AG04450 (cell line): ENCODE results near the gene LVRN. TPM values are rescaled to one million over a fixed set of nuclear protein-coding genes. Genes with fewer than 3 reads are reported as not detected.

Source experiments
- CTCF ChIA-PET: fragments of 300-600, 350-600 bp; formaldehyde crosslinking; extraction: SDS; loops from one replicate; lab custom pipeline; 2022; ENCODE audit warnings: antibody characterized with exemption, inconsistent platforms; lab: Charles Lee
- POLR2A ChIA-PET: fragments of 350-600 bp; formaldehyde crosslinking; extraction: SDS; loops from one replicate; lab custom pipeline; 2021; ENCODE audit warnings: antibody characterized with exemption, inconsistent platforms; lab: Yijun Ruan, JAX
- DNase-seq: peaks from one replicate; pipeline ENCODE4 v3.0.0-alpha.2; 2011; ENCODE audit warnings: low read depth, low spot score
- H3K27ac ChIP-seq: one replicate; pipeline ENCODE4 v1.5.1; 2012; ENCODE audit warnings: low read depth, low read length, control low read depth
- H3K27me3 ChIP-seq: one replicate; pipeline ENCODE4 v1.6.0; 2012; ENCODE audit warnings: low read length; ENCODE audit not compliant: control insufficient read depth, insufficient read depth
- H3K4me3 ChIP-seq: 2 replicates; pipeline ENCODE4 v1.5.1; 2011; ENCODE audit warnings: mild to moderate bottlenecking, low read depth, low read length, control low read depth
- H3K9me3 ChIP-seq: 2 replicates; pipeline ENCODE4 v1.5.1; 2012; ENCODE audit warnings: low read length; ENCODE audit not compliant: control insufficient read depth, insufficient read depth
- polyA plus RNA-seq: library from polyadenylated mRNA; depleted of rRNA; stranded (reverse); fragments of >200 nt; gene quantifications from 2 replicates; pipeline ENCODE4 v1.2.3, GENCODE V29; 2011; rRNA removed
- TF ChIP-seq, protein P1 (sequence below): IDR thresholded peaks from 2 replicates; pipeline ENCODE4 v1.5.1; 2011; ENCODE audit warnings: low read depth, low read length, control low read depth, inconsistent platforms

The LVRN gene
- polyA plus RNA-seq, 1 experiment: 0.53 TPM

DNA sequence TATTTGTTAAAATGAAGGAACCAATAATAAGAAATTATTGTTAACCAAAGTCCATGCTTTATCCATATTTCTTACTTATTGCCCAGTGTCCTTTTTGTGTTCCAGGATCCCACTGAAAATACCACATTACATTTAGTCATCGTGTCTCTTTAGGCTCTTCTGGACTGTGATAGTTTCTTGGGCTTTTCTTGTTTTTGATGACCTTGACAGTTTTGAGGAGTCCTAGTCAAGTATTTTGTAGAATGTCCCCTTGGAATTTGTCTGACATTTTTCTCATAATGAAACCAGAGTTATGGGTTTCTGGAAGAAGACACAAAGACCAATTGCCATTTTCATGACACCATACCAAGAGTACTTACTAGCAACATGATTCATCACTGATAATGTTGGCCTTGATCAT lies 108.9 kb downstream of the LVRN start:
- H3K27me3 ChIP-seq: no peaks in the 10 kb centered on the region
- no peak overlapping the region for H3K4me3 ChIP-seq
- POLR2A ChIA-PET: no interaction called here
- DNase-seq: no peak
- TF ChIP-seq, protein P1, sequence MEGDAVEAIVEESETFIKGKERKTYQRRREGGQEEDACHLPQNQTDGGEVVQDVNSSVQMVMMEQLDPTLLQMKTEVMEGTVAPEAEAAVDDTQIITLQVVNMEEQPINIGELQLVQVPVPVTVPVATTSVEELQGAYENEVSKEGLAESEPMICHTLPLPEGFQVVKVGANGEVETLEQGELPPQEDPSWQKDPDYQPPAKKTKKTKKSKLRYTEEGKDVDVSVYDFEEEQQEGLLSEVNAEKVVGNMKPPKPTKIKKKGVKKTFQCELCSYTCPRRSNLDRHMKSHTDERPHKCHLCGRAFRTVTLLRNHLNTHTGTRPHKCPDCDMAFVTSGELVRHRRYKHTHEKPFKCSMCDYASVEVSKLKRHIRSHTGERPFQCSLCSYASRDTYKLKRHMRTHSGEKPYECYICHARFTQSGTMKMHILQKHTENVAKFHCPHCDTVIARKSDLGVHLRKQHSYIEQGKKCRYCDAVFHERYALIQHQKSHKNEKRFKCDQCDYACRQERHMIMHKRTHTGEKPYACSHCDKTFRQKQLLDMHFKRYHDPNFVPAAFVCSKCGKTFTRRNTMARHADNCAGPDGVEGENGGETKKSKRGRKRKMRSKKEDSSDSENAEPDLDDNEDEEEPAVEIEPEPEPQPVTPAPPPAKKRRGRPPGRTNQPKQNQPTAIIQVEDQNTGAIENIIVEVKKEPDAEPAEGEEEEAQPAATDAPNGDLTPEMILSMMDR: no peak
- no peaks in the 10 kb centered on the region for H3K9me3 ChIP-seq
- H3K27ac ChIP-seq: no peak overlapping the region
- CTCF ChIA-PET: no interaction called here

DNA sequence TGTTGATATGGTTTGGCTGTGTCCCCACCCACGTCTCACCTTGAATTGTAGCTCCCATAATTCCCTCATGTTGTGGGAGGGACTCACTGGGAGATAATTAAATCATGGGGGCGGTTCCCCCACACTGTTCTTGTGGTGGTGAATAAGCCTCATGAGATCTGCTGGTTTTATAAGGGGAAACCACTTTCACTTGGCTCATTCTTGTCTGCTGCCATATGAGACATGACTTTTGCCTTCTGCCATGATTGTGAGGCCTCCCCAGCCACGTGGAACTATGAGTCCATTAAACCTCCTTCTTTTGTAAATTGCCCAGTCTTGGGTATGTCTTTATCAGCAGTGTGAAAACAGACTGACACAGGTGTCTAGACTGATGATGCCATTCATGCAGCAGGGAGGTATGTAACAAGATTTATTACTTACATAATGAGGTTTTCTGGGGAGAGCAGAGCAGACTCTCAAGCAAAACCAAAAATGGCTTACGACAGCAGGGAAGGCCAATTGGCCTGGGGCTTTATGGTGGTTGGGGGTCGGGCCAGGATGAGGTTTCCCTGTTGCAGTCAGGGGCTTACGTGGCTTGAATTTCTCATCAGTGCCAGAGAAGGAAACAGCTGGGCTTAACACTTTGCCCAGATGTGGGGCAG lies 113.0 kb downstream of the LVRN start:
- Histone ChIP-seq H3K27ac (no peak overlapping the region), H3K4me3 (no peak overlapping the region), H3K27me3 (peaks cover 2% of the 10 kb centered on the region), H3K9me3 (no peaks in the 10 kb centered on the region)
- DNase-seq: no peak
- POLR2A ChIA-PET: no interaction called here
- TF ChIP-seq, protein P1: no peak
- CTCF ChIA-PET: no interaction called here

DNA sequence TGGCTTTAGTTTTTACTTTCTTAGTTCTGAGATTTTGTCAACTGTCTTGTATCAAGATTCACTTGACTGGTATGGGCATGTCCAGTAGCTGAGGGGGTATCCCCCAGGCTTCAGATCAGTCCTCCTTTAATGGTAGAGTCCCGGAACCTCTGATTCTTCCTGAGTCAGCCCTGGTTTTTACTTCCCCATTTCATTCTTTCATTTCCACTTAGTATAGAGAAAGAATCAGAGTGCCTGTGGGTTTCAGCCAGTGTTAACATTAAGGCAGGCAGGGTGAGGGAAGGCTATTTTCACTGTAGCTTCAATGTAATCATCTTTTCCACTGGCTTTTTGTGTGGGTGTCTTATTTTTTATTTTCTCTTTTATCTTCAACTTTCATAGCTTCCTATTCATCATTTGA lies 114.2 kb downstream of the LVRN start:
- DNase-seq: no peak
- ChIA-PET CTCF (interaction anchor here (0.5 to 1.5 kb wide), 3 partner anchors 8 to 237 kb away, joined by 3 to 10 read pairs (median 4); no protein-coding TSS in a partner anchor), POLR2A (no interaction called here)
- TF ChIP-seq, protein P1: no peak
- Histone ChIP-seq H3K9me3 (no peaks in the 10 kb centered on the region), H3K27me3 (peaks cover 2% of the 10 kb centered on the region), H3K27ac (no peak overlapping the region), H3K4me3 (no peak overlapping the region)

Other genes with a start within 250 kb of the LVRN start
- 2.0 and 2.2 TPM in 2 replicates for gene CDO1, start 145.8 kb upstream of the LVRN start, polyA plus RNA-seq
- 112 and 154 TPM in 2 replicates for gene ATG12, start 120.9 kb upstream of the LVRN start, polyA plus RNA-seq
- 109 and 171 TPM in 2 replicates for gene AP3S1, start 120.5 kb upstream of the LVRN start, polyA plus RNA-seq
- gene ARL14EPL, start 70.0 kb downstream of the LVRN start, polyA plus RNA-seq: 0.05 TPM in 2 replicates
- 19.1 and 28.2 TPM in 2 replicates for gene COMMD10, start 122.5 kb downstream of the LVRN start, polyA plus RNA-seq